GM12878 (cell line): ENCODE measurements around the gene UBE2O. TPM values are rescaled to one million over a fixed set of nuclear protein-coding genes. Genes with fewer than 3 reads are reported as not detected.

Experiments used
- ATAC-seq: fragments of 200-7000 bp; cut with Tn5 transposase; 3 replicates; pipeline ENCODE4 v1.9.1; 2020; ENCODE audit warnings: mild to moderate bottlenecking, moderate library complexity
- BruUV-seq: library from RNA; stranded (reverse); fragments of 400-500 nt; replicated peaks from 2 replicates; lab custom pipeline; 2021; lab: Mats Ljungman, UMichigan
- CTCF ChIA-PET: fragments of 300-600 bp; sonication (Branson Sonifier 250); formaldehyde crosslinking; extraction: SDS; loops from one replicate; lab custom pipeline; 2021; ENCODE audit warnings: inconsistent platforms; lab: Yijun Ruan, JAX
- POLR2A ChIA-PET: fragments of 350-600 bp; formaldehyde crosslinking; extraction: SDS; loops from one replicate; lab custom pipeline; 2021; ENCODE audit warnings: inconsistent platforms; lab: Charles Lee
- RAD21 ChIA-PET: fragments of 300-600 bp; sonication (Branson Sonifier 250); formaldehyde crosslinking; loops from one replicate; lab custom pipeline; 2023; ENCODE audit warnings: antibody characterized with exemption; ENCODE audit not compliant: unreplicated experiment; lab: Charles Lee
- SMC1A ChIA-PET: fragments of 300-600 bp; sonication (Branson Sonifier 250); formaldehyde crosslinking; loops from one replicate; lab custom pipeline; 2023; ENCODE audit not compliant: unreplicated experiment, uncharacterized antibody; lab: Charles Lee
- DNase-seq: peaks from one replicate; pipeline ENCODE4 v3.0.0-alpha.2; 2011; ENCODE audit warnings: low read depth, low spot score
- FAIRE-seq: peaks from 3 replicates; lab custom pipeline; 2011; peaks lifted over from hg19 to GRCh38; lab: Jason Lieb, UNC
- H2AFZ ChIP-seq: 2 replicates; pipeline ENCODE4 v1.6.0; 2011; ENCODE audit warnings: low read depth, low read length, control low read depth; ENCODE audit not compliant: control insufficient read depth
- H3K27ac ChIP-seq: 2 replicates; pipeline ENCODE4 v1.5.1; 2011; ENCODE audit warnings: control low read depth; ENCODE audit not compliant: control insufficient read depth, insufficient read depth
- H3K27me3 ChIP-seq, 2 experiments: replicated peaks in 1 of 2; 2 replicates each; pipeline versions ENCODE4 v1.6.0 to v1.6.1; 2011; ENCODE audit warnings: low read length in 1 of 2; ENCODE audit not compliant: control insufficient read depth in 2 of 2, insufficient read depth in 2 of 2
- H3K36me3 ChIP-seq, 2 experiments: 2 replicates each; pipeline ENCODE4 v1.5.1; 2011; ENCODE audit warnings: low read length in 1 of 2; ENCODE audit not compliant: control insufficient read depth in 2 of 2, insufficient read depth in 2 of 2
- H3K4me1 ChIP-seq: 2 replicates; pipeline ENCODE4 v1.6.1; 2011; ENCODE audit warnings: mild to moderate bottlenecking, low read length, moderate library complexity, mixed read lengths; ENCODE audit not compliant: control insufficient read depth, insufficient read depth
- H3K4me2 ChIP-seq: 2 replicates; pipeline ENCODE4 v1.6.0; 2011; ENCODE audit warnings: control low read depth; ENCODE audit not compliant: control insufficient read depth, insufficient read depth
- H3K4me3 ChIP-seq: fragments of 200-600 bp; sonication (generic); 2 replicates; pipeline ENCODE4 v1.5.1; 2016
- H3K79me2 ChIP-seq: 2 replicates; pipeline ENCODE4 v1.6.0; 2011; ENCODE audit warnings: low read length; ENCODE audit not compliant: control insufficient read depth, insufficient read depth
- H3K9ac ChIP-seq: 2 replicates; pipeline ENCODE4 v1.8.0; 2011; ENCODE audit warnings: low read length, control low read depth, mixed read lengths; ENCODE audit not compliant: control insufficient read depth, insufficient read depth
- H3K9me3 ChIP-seq: replicated peaks from 3 replicates; pipeline ENCODE4 v1.5.1; 2011; ENCODE audit warnings: mild to moderate bottlenecking, low read length; ENCODE audit not compliant: control insufficient read depth, insufficient read depth
- H4K20me1 ChIP-seq: 2 replicates; pipeline ENCODE4 v1.6.0; 2011; ENCODE audit not compliant: control insufficient read depth, insufficient read depth
- MLLT1 ChIP-seq: fragments of 450-650 bp; IDR thresholded peaks from 2 replicates; pipeline ENCODE4 v1.6.1; 2016; ENCODE audit warnings: mild to moderate bottlenecking
- NR2C1 ChIP-seq: fragments of 450-650 bp; IDR thresholded peaks from 2 replicates; pipeline ENCODE4 v1.6.1; 2017; ENCODE audit warnings: antibody characterized with exemption, mild to moderate bottlenecking, moderate library complexity
- POLR2AphosphoS2 ChIP-seq: IDR thresholded peaks from 2 replicates; pipeline ENCODE4 v1.6.1; 2011; ENCODE audit warnings: low read depth, mild to moderate bottlenecking, low read length, improper control_type of control experiment, moderate library complexity
- POLR2AphosphoS5 ChIP-seq: IDR thresholded peaks from 2 replicates; pipeline ENCODE4 v1.6.1; 2011; ENCODE audit warnings: mild to moderate bottlenecking, low read length, inconsistent platforms
- RCOR1 ChIP-seq: conservative IDR thresholded peaks from 2 replicates; pipeline ENCODE4 v1.6.1; 2012; ENCODE audit warnings: low read depth, low read length, improper control_type of control experiment
- WGBS: methylation state at CpG from one replicate; pipeline ENCODE4 v1.1.6; 2016; ENCODE audit warnings: low lambda C conversion rate; ENCODE audit not compliant: insufficient replicate concordance, insufficient coverage; ENCODE audit errors: missing lambda C conversion rate; 5-methylcytosine and 5-hydroxymethylcytosine counted together
- in situ Hi-C: fragments of 300-500 bp; cut with MboI; formaldehyde crosslinking; loops from 9 replicates; pipeline ENCODE4 v1.14.3; 2018; ENCODE audit warnings: mixed read lengths
- intact Hi-C: fragments of 100-400 bp; cut with micrococcal nuclease; formaldehyde crosslinking; loops from one replicate; pipeline ENCODE4 v1.14.2; 2022; ENCODE audit not compliant: unreplicated experiment
- polyA plus RNA-seq, 11 experiments: library from polyadenylated mRNA; depleted of rRNA in 4 of 11; unstranded in 6 of 11; stranded (reverse) in 5 of 11; fragments of >200 nt; fragmentation: Nextera tagmentation in 4 of 11; fragmentation: Illumina TruSeq in 1 of 11; extraction: Ambion mirVana in 4 of 11; extraction: Trizol in 1 of 11; gene quantifications; 1 replicate in 1 of 11; 2 replicates in 10 of 11; pipeline versions ENCODE4 v1.2.1 to v1.2.3, GENCODE V29; 2011 to 2016; ENCODE audit warnings: inconsistent platforms in 2 of 11, missing spikeins in 2 of 11, low read depth in 1 of 11
- total RNA-seq, 4 experiments: library from RNA; depleted of rRNA in 3 of 4; stranded (reverse); fragments of >200 nt in 3 of 4; fragmentation: Illumina TruSeq in 1 of 4; extraction: Trizol in 1 of 4; gene quantifications; 2 replicates each; pipeline versions ENCODE4 v1.2.1 to v1.2.3, GENCODE V29; 2013 to 2021

The UBE2O gene
- total and polyA plus RNA-seq, 10 of the 15 experiments (the other 5 are each of a cell fraction or from before 2014, with no cell fraction given), result 2.1 to 39.0 (median 14.1) TPM

- TF ChIP-seq POLR2AphosphoS5 (no peak), MLLT1 (no peak), RCOR1 (no peak)
These were observed 15.7 kb upstream of the UBE2O start (continued) for GRCh38 chr17:76468634-76469010.

- Histone ChIP-seq H3K27me3 (no peaks in the 10 kb centered on the region), H3K27ac (no peak overlapping the region), H4K20me1 (no peaks in the 10 kb centered on the region), H3K79me2 (no peaks in the 10 kb centered on the region), H3K4me1 (peaks cover 6% of the 10 kb centered on the region), H3K9ac (no peak overlapping the region), H3K4me2 (no peak overlapping the region), H3K9me3 (no peaks in the 10 kb centered on the region), H2AFZ (no peak overlapping the region), H3K4me3 (no peak overlapping the region), H3K36me3 (peaks cover 2 to 8% of the 10 kb centered on the region in 2 experiments; a peak in 3 of 4 replicates)
- SMC1A ChIA-PET, result interaction anchor here (0.8 to 4.6 kb wide), 9 partner anchors 9 to 52 kb away, joined by 3 to 35 read pairs (median 7); no protein-coding TSS in a partner anchor
- in situ Hi-C loops (loop anchor here (5.0 kb wide), 1 partner anchor 39 kb away; no protein-coding TSS in a partner anchor), intact Hi-C loops (no loop called here)
- POLR2A ChIA-PET, result interaction anchor here (0.6 to 2.4 kb wide), 2 partner anchors 31 to 35 kb away, joined by 5 to 9 read pairs; no protein-coding TSS in a partner anchor
- DNase-seq, result no peak
- WGBS, result 5% methylated on average over 7 of the region's 8 CpGs
- RAD21 ChIA-PET, result interaction anchor here (0.7 to 2.7 kb wide), 7 partner anchors 11 to 41 kb away, joined by 3 to 37 read pairs (median 6); partner anchors contain the start of gene RHBDF2
- CTCF ChIA-PET, result interaction anchor here (0.9 to 7.9 kb wide), 10 partner anchors 10 to 70 kb away, joined by 3 to 186 read pairs (median 8); partner anchors contain the start of gene RHBDF2
- TF ChIP-seq NR2C1 (no peak), POLR2AphosphoS2 (0 out of 2 replicates have a peak, but pooled peaks have one; percentile 34)
- peak; percentile 9; the same call in 1 of the 3 replicates for ATAC-seq
- BruUV-seq, result no TSS peak
- FAIRE-seq, result no peak
These were observed 15.1 kb upstream of the UBE2O start for GRCh38 chr17:76467809-76468633.
